Cardiac muscle cell (in vitro differentiated cells and primary cell): Measurements from ENCODE around the gene RIMKLB. TPM values are rescaled to one million over a fixed set of nuclear protein-coding genes. Genes with fewer than 3 reads are reported as not detected.
"Not testable (repeated sequence)": the region's sequence is repeated elsewhere in the genome, so short reads cannot be mapped to it uniquely, and the experiment has no call there.

Experiments
- DNase-seq, 2 donors: peaks; one replicate each; pipeline versions ENCODE4 v3.0.0 to v3.0.0-alpha.2; 2010 to 2017; ENCODE audit warnings: low read depth in 1 of 2, low spot score in 1 of 2
- H3K27ac ChIP-seq: fragments of 200-600 bp; sonication (generic); 2 replicates; pipeline ENCODE4 v1.5.1; 2016
- H3K27me3 ChIP-seq: fragments of 200-600 bp; sonication (generic); 2 replicates; pipeline ENCODE4 v1.6.0; 2016; ENCODE audit warnings: control low read depth
- H3K36me3 ChIP-seq: fragments of 200-600 bp; sonication (generic); 2 replicates; pipeline ENCODE4 v1.5.1; 2016; ENCODE audit warnings: control low read depth
- H3K4me1 ChIP-seq: fragments of 200-600 bp; sonication (generic); 2 replicates; pipeline ENCODE4 v1.8.1; 2017; ENCODE audit warnings: low read depth, mild to moderate bottlenecking, mixed run types
- H3K4me3 ChIP-seq: fragments of 200-600 bp; sonication (generic); 2 replicates; pipeline ENCODE4 v1.5.1; 2016; ENCODE audit warnings: mild to moderate bottlenecking
- H3K9me3 ChIP-seq: fragments of 200-600 bp; sonication (generic); 2 replicates; pipeline ENCODE4 v1.5.1; 2017; ENCODE audit warnings: low read depth, mild to moderate bottlenecking, control low read depth
- CTCF ChIP-seq: IDR thresholded peaks from 2 replicates; pipeline ENCODE4 v1.5.1; 2012; ENCODE audit warnings: low read depth, mild to moderate bottlenecking, low read length
- polyA plus RNA-seq: library from polyadenylated mRNA; unstranded; fragments of >200 nt; fragmentation: Nextera tagmentation; extraction: Ambion mirVana; gene quantifications from 2 replicates; pipeline ENCODE4 v1.2.1, GENCODE V29; 2016
- total RNA-seq: library from RNA; depleted of rRNA; stranded (reverse); fragments of >200 nt; gene quantifications from 2 replicates; pipeline ENCODE4 v1.2.3, GENCODE V29; 2016

Gene RIMKLB
- total and polyA plus RNA-seq, 2 experiments from 2014 or later: 47.7 to 70.9 TPM

- no peak overlapping the region for H3K4me3 ChIP-seq
- H3K27ac ChIP-seq: no peak overlapping the region
- H3K9me3 ChIP-seq: no peaks in the 10 kb centered on the region
- TF ChIP-seq CTCF: no peak
- no peak for DNase-seq
- no peaks in the 10 kb centered on the region for H3K36me3 ChIP-seq
- H3K4me1 ChIP-seq: no peaks in the 10 kb centered on the region
- H3K27me3 ChIP-seq: no peaks in the 10 kb centered on the region
These were observed 120.1 kb downstream of the RIMKLB start for GRCh38 chr12:8817856-8818255.

- no peak overlapping the region for H3K4me3 ChIP-seq
- no peaks in the 10 kb centered on the region for H3K4me1 ChIP-seq
- no peak overlapping the region for H3K27ac ChIP-seq
- no peaks in the 10 kb centered on the region for H3K27me3 ChIP-seq
- DNase-seq: no peak
- TF ChIP-seq CTCF: no peak
- H3K36me3 ChIP-seq: no peaks in the 10 kb centered on the region
- no peaks in the 10 kb centered on the region for H3K9me3 ChIP-seq
These were observed 120.7 kb downstream of the RIMKLB start for GRCh38 chr12:8818526-8818925.

- no peak for TF ChIP-seq CTCF
- H3K27me3 ChIP-seq: no peaks in the 10 kb centered on the region
- H3K27ac ChIP-seq: no peak overlapping the region
- H3K9me3 ChIP-seq: no peaks in the 10 kb centered on the region
- no peak overlapping the region for H3K4me3 ChIP-seq
- no peaks in the 10 kb centered on the region for H3K36me3 ChIP-seq
- DNase-seq: peak in 1 of 2 donors; percentile 27
- H3K4me1 ChIP-seq: no peaks in the 10 kb centered on the region
These were observed 121.8 kb downstream of the RIMKLB start for GRCh38 chr12:8819666-8819980.

- not testable (repeated sequence) for DNase-seq, H3K9me3 ChIP-seq, H3K4me1 ChIP-seq, H3K36me3 ChIP-seq, H3K27me3 ChIP-seq, H3K4me3 ChIP-seq, H3K27ac ChIP-seq
These were observed 123.1 kb downstream of the RIMKLB start for GRCh38 chr12:8820676-8821407.

GRCh38 chr12:8821591-8821990 lies 123.8 kb downstream of the RIMKLB start:
- Histone ChIP-seq H3K36me3 (no peaks in the 10 kb centered on the region), H3K4me1 (no peaks in the 10 kb centered on the region), H3K27ac (no peak overlapping the region), H3K9me3 (no peaks in the 10 kb centered on the region), H3K27me3 (no peaks in the 10 kb centered on the region), H3K4me3 (no peak overlapping the region)
- TF ChIP-seq CTCF: no peak
- no peak for DNase-seq

GRCh38 chr12:8822298-8822697 lies 124.5 kb downstream of the RIMKLB start, which contains the start of gene A2ML1:
Gene A2ML1, plus strand, starts transcription at chr12:8822621. Its CDS starts 31 bp downstream, at chr12:8822652.
- H3K27ac ChIP-seq: no peak within 1 kb of the TSS

More at GRCh38 chr12:8822298-8822697, 124.5 kb downstream of the RIMKLB start, which contains the start of gene A2ML1:
- no peaks in the 10 kb centered on the region for H3K36me3 ChIP-seq
- no peaks in the 10 kb centered on the region for H3K9me3 ChIP-seq
- DNase-seq: no peak
- H3K27me3 ChIP-seq: no peaks in the 10 kb centered on the region
- H3K4me1 ChIP-seq: no peaks in the 10 kb centered on the region
- TF ChIP-seq CTCF: no peak
- no peak within 1 kb of the TSS for H3K4me3 ChIP-seq
